Small intestine (tissue), 7 donors: Measurements from ENCODE around the gene KRT33A. TPM values are rescaled to one million over a fixed set of nuclear protein-coding genes. Genes with fewer than 3 reads are reported as not detected.

ENCODE experiments used
- DNase-seq, 2 donors: peaks; one replicate each; pipeline versions ENCODE4 v3.0.0 to v3.0.0-alpha.2; 2013
- FAIRE-seq: peaks from 2 replicates; lab custom pipeline; 2012; peaks lifted over from hg19 to GRCh38; lab: Jason Lieb, UNC
- H3K27ac ChIP-seq, 3 donors: one replicate each; pipeline ENCODE4 v1.5.1; 2013; ENCODE audit warnings: low read length in 2 of 3, mild to moderate bottlenecking in 2 of 3, control low read depth in 1 of 3, inconsistent platforms in 1 of 3, low read depth in 1 of 3, moderate library complexity in 1 of 3
- H3K27me3 ChIP-seq, 3 donors: one replicate each; pipeline ENCODE4 v1.6.1; 2013; ENCODE audit warnings: low read length in 3 of 3, inconsistent platforms in 1 of 3; ENCODE audit not compliant: control insufficient read depth in 3 of 3, insufficient read depth in 3 of 3
- H3K36me3 ChIP-seq, 3 donors: one replicate each; pipeline ENCODE4 v1.6.1; 2013; ENCODE audit warnings: low read length in 3 of 3, inconsistent platforms in 1 of 3, low read depth in 1 of 3, mild to moderate bottlenecking in 1 of 3, moderate library complexity in 1 of 3; ENCODE audit not compliant: control insufficient read depth in 3 of 3, insufficient read depth in 2 of 3
- H3K4me1 ChIP-seq, 3 donors: one replicate each; pipeline ENCODE4 v1.6.1; 2013; ENCODE audit warnings: low read length in 2 of 3, inconsistent platforms in 1 of 3, low read depth in 1 of 3, mild to moderate bottlenecking in 1 of 3, moderate library complexity in 1 of 3; ENCODE audit not compliant: control insufficient read depth in 3 of 3, insufficient read depth in 2 of 3
- H3K4me3 ChIP-seq, 3 donors: one replicate each; pipeline ENCODE4 v1.5.1; 2013; ENCODE audit warnings: low read length in 3 of 3, control low read depth in 1 of 3, inconsistent platforms in 1 of 3, low read depth in 1 of 3, mild to moderate bottlenecking in 1 of 3, moderate library complexity in 1 of 3
- H3K9me3 ChIP-seq, 2 donors: one replicate each; pipeline ENCODE4 v1.6.1; 2013; ENCODE audit warnings: low read depth in 1 of 2, low read length in 1 of 2; ENCODE audit not compliant: control insufficient read depth in 2 of 2, insufficient read depth in 1 of 2
- WGBS, 3 donors: extraction: QIAGEN DNeasy Blood & Tissue Kit; methylation state at CpG; one replicate each; pipeline ENCODE4 v1.1.7; 2013; 5-methylcytosine and 5-hydroxymethylcytosine counted together
- polyA plus RNA-seq, 4 donors: library from polyadenylated mRNA; stranded (reverse) in 3 of 4; unstranded in 1 of 4; fragments of 200-250 nt in 3 of 4; fragments of 120-200 nt in 1 of 4; gene quantifications; one replicate each; pipeline versions ENCODE4 v1.2.1 to v1.2.3, GENCODE V29; 2013
- donor health status: healthy with polysubstance abuse.
- donor health status: control.
- donor health status: control.
- donor health status: Bipolar disorder and iron deficiency.
- donor health status: healthy.

Gene KRT33A
- polyA plus RNA-seq, 4 donors = not detected

GRCh38 chr17:41308251-41308917 lies 42.2 kb downstream of the KRT33A start:
- FAIRE-seq = no peak

GRCh38 chr17:41307647-41308046 lies 43.0 kb downstream of the KRT33A start:
- peaks cover 0 to 21% (median 6%) of the 10 kb centered on the region in 3 donors for H3K27me3 ChIP-seq
- DNase-seq = no peak
- no peak for FAIRE-seq
- 81 to 88% (median 87%) methylated on average over 9 of the region's 9 CpGs for WGBS, 3 donors
- H3K27ac ChIP-seq = no peak overlapping the region
- no peaks in the 10 kb centered on the region for H3K36me3 ChIP-seq
- H3K4me1 ChIP-seq = no peaks in the 10 kb centered on the region
- no peaks in the 10 kb centered on the region for H3K9me3 ChIP-seq
- no peak overlapping the region for H3K4me3 ChIP-seq

More at GRCh38 chr17:41308251-41308917, 42.2 kb downstream of the KRT33A start:
- Histone ChIP-seq H3K27ac (peak overlapping the region in 1 of 3 donors; percentile 65), H3K4me3 (no peak overlapping the region), H3K4me1 (no peaks in the 10 kb centered on the region), H3K36me3 (no peaks in the 10 kb centered on the region), H3K27me3 (peaks cover 0 to 21% (median 6%) of the 10 kb centered on the region in 3 donors), H3K9me3 (no peaks in the 10 kb centered on the region)
- DNase-seq = peak in 1 of 2 donors; percentile 12
- WGBS, 3 donors = 37 to 51% (median 41%) methylated on average over 10 of the region's 10 CpGs

- Histone ChIP-seq H3K4me3 (no peak overlapping the region), H3K36me3 (no peaks in the 10 kb centered on the region), H3K9me3 (no peaks in the 10 kb centered on the region), H3K27me3 (peaks cover 0 to 19% (median 4%) of the 10 kb centered on the region in 3 donors), H3K4me1 (no peaks in the 10 kb centered on the region), H3K27ac (no peak overlapping the region)
- DNase-seq (no peak), FAIRE-seq (no peak)
- 82 to 85% (median 84%) methylated on average over 12 of the region's 12 CpGs for WGBS, 3 donors
Measured at GRCh38 chr17:41304091-41304490, 46.5 kb downstream of the KRT33A start.

DNA sequence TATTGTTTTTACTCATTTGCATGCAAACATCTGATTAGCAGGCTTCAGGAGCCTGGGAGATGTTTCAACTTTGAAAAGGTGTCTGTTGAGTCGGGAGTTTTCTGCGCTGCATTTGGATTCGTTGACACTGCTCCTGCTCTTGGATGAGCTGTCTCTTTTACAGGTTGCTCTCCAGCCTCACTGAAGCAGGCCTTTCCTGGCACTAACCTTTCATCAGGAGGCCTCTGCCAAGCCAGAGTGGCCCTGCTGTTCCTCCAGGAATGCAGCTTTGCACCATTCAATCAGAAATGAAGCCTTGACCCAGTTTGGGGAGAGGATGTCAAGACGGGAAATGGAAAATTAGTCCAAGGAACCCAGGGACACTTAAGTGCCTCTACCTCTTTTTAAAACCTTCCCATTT lies 47.6 kb downstream of the KRT33A start:
- DNase-seq (no peak), FAIRE-seq (no peak)
- Histone ChIP-seq H3K27ac (no peak overlapping the region), H3K9me3 (no peaks in the 10 kb centered on the region), H3K36me3 (no peaks in the 10 kb centered on the region), H3K4me1 (no peaks in the 10 kb centered on the region), H3K27me3 (peaks cover 0 to 17% (median 6%) of the 10 kb centered on the region in 3 donors), H3K4me3 (no peak overlapping the region)
- 82 to 85% (median 84%) methylated on average over 4 of the region's 4 CpGs for WGBS, 3 donors

- Histone ChIP-seq H3K4me1 (no peaks in the 10 kb centered on the region), H3K27ac (no peak within 1 kb of the TSS), H3K36me3 (no peaks in the 10 kb centered on the region), H3K4me3 (no peak within 1 kb of the TSS), H3K9me3 (no peaks in the 10 kb centered on the region), H3K27me3 (peaks cover 0 to 14% (median 3%) of the 10 kb centered on the region in 3 donors)
- FAIRE-seq = no peak
- WGBS, 3 donors = 70 to 74% (median 70%) methylated on average over 11 of the region's 11 CpGs
- no peak for DNase-seq
Measured at GRCh38 chr17:41301916-41302901, 48.4 kb downstream of the KRT33A start, which contains the start of gene KRTAP29-1. Gene KRTAP29-1 (minus strand): TSS chr17:41302851. CDS start chr17:41302851, 0 bp downstream.

DNA sequence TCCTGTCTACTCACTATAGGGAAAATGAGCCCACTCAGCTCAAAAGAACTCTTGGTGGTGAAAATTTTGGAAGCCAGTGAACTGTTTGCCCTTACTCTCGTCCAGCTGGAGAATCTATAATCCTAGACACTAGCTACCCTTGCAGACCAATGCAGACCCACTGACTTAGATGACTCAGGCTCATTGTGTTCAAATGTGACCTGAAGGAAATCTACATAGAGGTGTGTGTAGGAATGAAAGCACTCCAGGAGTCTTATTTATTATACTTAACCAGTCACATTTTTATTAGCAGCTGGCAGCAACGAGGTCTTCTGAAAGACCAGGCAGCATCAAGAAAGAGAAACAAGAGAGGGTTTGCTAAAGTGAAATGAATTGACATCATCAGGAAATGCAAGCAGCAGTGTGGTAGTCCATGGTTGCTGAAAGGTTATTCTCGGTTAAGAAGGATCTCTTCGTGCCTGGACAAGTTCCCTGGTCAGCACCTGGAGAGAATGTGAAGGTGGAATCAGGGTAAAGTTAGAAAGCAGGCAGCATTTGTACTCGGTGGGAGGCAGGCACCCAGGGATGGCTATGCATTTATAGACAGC lies 49.3 kb downstream of the KRT33A start:
- no peaks in the 10 kb centered on the region for H3K4me1 ChIP-seq
- no peak for FAIRE-seq
- peaks cover 0 to 10% (median 3%) of the 10 kb centered on the region in 3 donors for H3K27me3 ChIP-seq
- no peaks in the 10 kb centered on the region for H3K36me3 ChIP-seq
- H3K4me3 ChIP-seq = no peak overlapping the region
- 63 to 68% (median 65%) methylated on average over 5 of the region's 5 CpGs for WGBS, 3 donors
- no peak overlapping the region for H3K27ac ChIP-seq
- no peak for DNase-seq
- H3K9me3 ChIP-seq = no peaks in the 10 kb centered on the region

- no peak overlapping the region for H3K27ac ChIP-seq
- H3K36me3 ChIP-seq = no peaks in the 10 kb centered on the region
- WGBS, 3 donors = 86 to 90% (median 87%) methylated on average over 19 to 20 of the region's 20 CpGs
- no peaks in the 10 kb centered on the region for H3K9me3 ChIP-seq
- no peak overlapping the region for H3K4me3 ChIP-seq
- DNase-seq (no peak), FAIRE-seq (no peak)
- no peaks in the 10 kb centered on the region for H3K4me1 ChIP-seq
- peaks cover 0 to 10% (median 3%) of the 10 kb centered on the region in 3 donors for H3K27me3 ChIP-seq
Measured at GRCh38 chr17:41298458-41299135, 52.0 kb downstream of the KRT33A start.
